B cell (primary cell): ENCODE data around the gene TBR1. TPM values are rescaled to one million over a fixed set of nuclear protein-coding genes. Genes with fewer than 3 reads are reported as not detected.
A peak's percentile ranks its signal among the peaks of the same experiment; 100 is the strongest.

Experiments
- ATAC-seq: fragments of 200-7000 bp; cut with Tn5 transposase; one replicate; pipeline ENCODE4 v1.10.0; 2021; ENCODE audit warnings: low read depth, mild to moderate bottlenecking, moderate number of reproducible peaks, moderate library complexity
- CTCF ChIA-PET: fragments of 350-600 bp; sonication (Branson Sonifier 250); formaldehyde crosslinking; loops from one replicate; lab custom pipeline; 2021; ENCODE audit warnings: antibody characterized with exemption, inconsistent platforms; lab: Charles Lee
- POLR2A ChIA-PET: fragments of 350-600 bp; sonication (Branson Sonifier 250); formaldehyde crosslinking; loops from one replicate; lab custom pipeline; 2021; ENCODE audit warnings: antibody characterized with exemption; lab: Charles Lee
- DNase-seq: peaks from one replicate; pipeline ENCODE4 v3.0.0; 2013
- H2AFZ ChIP-seq: 2 replicates; pipeline ENCODE4 v1.6.1; 2012; ENCODE audit warnings: mild to moderate bottlenecking, low read depth, low read length; ENCODE audit not compliant: insufficient read depth, poor library complexity, severe bottlenecking
- H3K27ac ChIP-seq, 2 donors: 1 replicate in 1 of 2; 2 replicates in 1 of 2; pipeline ENCODE4 v1.5.1; 2012 to 2013; ENCODE audit warnings: low read length in 2 of 2, mild to moderate bottlenecking in 2 of 2, moderate library complexity in 1 of 2
- H3K27me3 ChIP-seq, 4 experiments: fragments of 200-600 bp in 1 of 4; sonication (generic) in 1 of 4; replicated peaks in 1 of 4; 1 replicate in 2 of 4; 2 replicates in 2 of 4; pipeline versions ENCODE4 v1.6.1 to v1.7.0; 2013 to 2016; ENCODE audit warnings: low read length in 3 of 4, mild to moderate bottlenecking in 2 of 4, mixed read lengths in 1 of 4, moderate library complexity in 1 of 4; ENCODE audit not compliant: insufficient read depth in 4 of 4, control insufficient read depth in 3 of 4; ENCODE audit errors: control extremely low read depth in 1 of 4
- H3K36me3 ChIP-seq, 2 experiments: replicated peaks in 1 of 2; 1 replicate in 1 of 2; 2 replicates in 1 of 2; pipeline versions ENCODE4 v1.6.1 to v1.7.1; 2013; ENCODE audit warnings: low read length in 1 of 2; ENCODE audit not compliant: insufficient read depth in 2 of 2, control insufficient read depth in 1 of 2; ENCODE audit errors: control extremely low read depth in 1 of 2, extremely low read depth in 1 of 2
- H3K4me1 ChIP-seq, 2 donors: fragments of 200-600 bp in 1 of 2; sonication (generic) in 1 of 2; 1 replicate in 1 of 2; 2 replicates in 1 of 2; pipeline versions ENCODE4 v1.5.1 to v1.6.1; 2013 to 2017; ENCODE audit warnings: low read length in 2 of 2; ENCODE audit not compliant: control insufficient read depth in 2 of 2, insufficient read depth in 2 of 2
- H3K4me2 ChIP-seq: replicated peaks from 2 replicates; pipeline ENCODE3; 2012; ENCODE audit warnings: mild to moderate bottlenecking, low read depth, low read length; ENCODE audit not compliant: poor library complexity, severe bottlenecking
- H3K4me3 ChIP-seq, 5 experiments: fragments of 200-600 bp in 1 of 5; sonication (generic) in 1 of 5; 1 replicate in 3 of 5; 2 replicates in 2 of 5; pipeline versions ENCODE4 v1.5.1 to v1.7.0; 2011 to 2016; ENCODE audit warnings: low read length in 4 of 5, mild to moderate bottlenecking in 4 of 5, low read depth in 2 of 5, control low read depth in 1 of 5, moderate library complexity in 1 of 5; ENCODE audit not compliant: insufficient read depth in 1 of 5; ENCODE audit errors: control extremely low read depth in 1 of 5, extremely low read depth in 1 of 5
- H3K79me2 ChIP-seq: fragments of 200-600 bp; sonication (generic); one replicate; pipeline ENCODE4 v1.6.0; 2016; ENCODE audit warnings: low read length; ENCODE audit not compliant: control insufficient read depth, insufficient read depth
- H3K9ac ChIP-seq: fragments of 200-600 bp; sonication (generic); 2 replicates; pipeline ENCODE4 v1.6.1; 2017; ENCODE audit warnings: mild to moderate bottlenecking, low read length, moderate library complexity
- H3K9me3 ChIP-seq, 3 donors: one replicate each; pipeline versions ENCODE4 v1.6.1 to v1.7.1; 2013; ENCODE audit warnings: low read length in 2 of 3; ENCODE audit not compliant: control insufficient read depth in 2 of 3, insufficient read depth in 1 of 3; ENCODE audit errors: control extremely low read depth in 1 of 3
- H4K20me1 ChIP-seq: 2 replicates; pipeline ENCODE4 v1.6.0; 2012; ENCODE audit warnings: mild to moderate bottlenecking, low read length; ENCODE audit not compliant: insufficient read depth, control insufficient read depth, poor library complexity, severe bottlenecking
- H3K27ac Mint-ChIP-seq: one replicate; pipeline ENCODE4 v1.8.0; 2021; ENCODE audit warnings: mixed read lengths
- H3K27me3 Mint-ChIP-seq: one replicate; pipeline ENCODE4 v1.8.0; 2021; ENCODE audit warnings: mixed read lengths
- H3K4me1 Mint-ChIP-seq: one replicate; pipeline ENCODE4 v1.8.0; 2021; ENCODE audit warnings: mixed read lengths
- H3K4me3 Mint-ChIP-seq: one replicate; pipeline ENCODE4 v1.8.0; 2021; ENCODE audit warnings: mixed read lengths
- H3K9me3 Mint-ChIP-seq: one replicate; pipeline ENCODE4 v1.8.0; 2022; ENCODE audit warnings: mixed read lengths; ENCODE audit not compliant: insufficient read depth
- EZH2 ChIP-seq: IDR thresholded peaks from 2 replicates; pipeline ENCODE4 v1.6.1; 2012; ENCODE audit warnings: borderline replicate concordance, low read depth, mild to moderate bottlenecking, moderate library complexity, low read length; ENCODE audit not compliant: insufficient read depth, poor library complexity, severe bottlenecking
- WGBS: methylation state at CpG from one replicate; pipeline ENCODE4 v1.1.5; 2013; ENCODE audit warnings: missing lambda C conversion rate; ENCODE audit not compliant: insufficient coverage; 5-methylcytosine and 5-hydroxymethylcytosine counted together
- intact Hi-C: fragments of 100-400 bp; cut with micrococcal nuclease; formaldehyde crosslinking; loops from one replicate; pipeline ENCODE4 v1.10.0; 2022
- polyA plus RNA-seq: library from polyadenylated mRNA; depleted of rRNA; stranded (reverse); fragments of >200 nt; gene quantifications from 2 replicates; pipeline ENCODE4 v1.2.3, GENCODE V29; 2012
- total RNA-seq, 2 donors: library from RNA; stranded (reverse); fragments of 120-200 nt in 1 of 2; gene quantifications; 1 replicate in 1 of 2; 2 replicates in 1 of 2; pipeline versions ENCODE4 v1.2.3 to v1.2.4, GENCODE V29; 2013 to 2022
- TF ChIP-seq, protein P1 (sequence below): fragments of 200-600 bp; IDR thresholded peaks from one replicate; pipeline ENCODE4 v1.8.0; 2022; ENCODE audit warnings: antibody characterized with exemption, mild to moderate bottlenecking

The TBR1 gene
- total and polyA plus RNA-seq, 2 donors (not counting 1 experiment from before 2014, with no cell fraction given): not detected

DNA sequence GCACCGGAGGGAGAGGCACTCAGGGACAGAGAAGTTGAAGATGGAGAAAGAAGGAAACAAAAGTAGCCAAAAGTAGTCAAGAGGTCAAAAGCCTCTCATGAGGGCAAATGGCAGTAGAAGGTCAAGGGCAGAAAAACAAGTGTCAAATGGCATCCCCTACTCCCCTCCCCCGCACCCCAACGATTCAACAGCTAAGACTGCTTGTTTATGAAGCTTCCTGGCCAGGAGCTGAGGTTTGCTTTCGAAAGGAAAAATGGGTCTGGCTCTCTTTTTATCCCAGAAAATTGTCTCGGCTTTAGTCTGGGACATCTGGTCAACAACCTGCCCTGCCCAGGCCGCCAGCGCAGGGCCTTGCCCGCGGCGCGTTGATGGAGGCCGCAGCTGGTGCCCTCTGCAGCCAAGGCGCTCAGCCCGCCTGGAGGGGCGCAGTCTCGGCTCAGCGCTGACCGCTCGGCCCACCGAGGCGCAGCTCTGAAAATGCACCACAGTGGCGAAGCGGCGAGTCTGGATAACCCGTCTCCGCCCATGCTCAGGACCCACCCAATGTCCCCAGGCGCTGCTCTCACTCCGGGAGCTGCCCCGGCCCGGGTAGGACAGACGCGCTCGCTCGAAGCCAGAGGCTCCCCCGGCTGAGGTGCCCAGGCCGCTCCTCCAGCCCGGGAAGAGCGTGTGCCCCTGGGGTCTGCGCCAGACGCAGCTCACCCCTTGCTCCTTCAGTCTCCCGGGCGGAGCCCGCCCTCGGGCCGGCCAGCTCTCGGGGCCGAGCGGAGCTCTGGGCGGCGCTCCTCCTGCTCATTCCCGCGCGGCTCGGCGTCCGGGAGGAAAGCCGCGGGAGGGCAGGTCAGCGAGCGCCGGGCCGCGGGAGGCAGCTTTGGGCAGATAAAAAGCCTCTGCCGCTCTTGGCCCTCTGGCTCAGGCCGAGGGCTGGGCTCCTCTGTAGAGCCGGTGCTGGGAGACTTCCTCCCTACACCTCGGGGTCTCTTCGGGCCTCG is 1.8 kb upstream of the TBR1 start:
- H3K27me3 ChIP-seq: peaks cover 0 to 59% (median 44%) of the 10 kb centered on the region in 4 experiments

More for the DNA sequence above, 1.8 kb upstream of the TBR1 start:
- H3K27me3 Mint-ChIP-seq: peaks cover 50% of the 10 kb centered on the region
- DNase-seq: peak; percentile 46
- intact Hi-C loops: no loop called here
- no peak overlapping the region for H3K27ac Mint-ChIP-seq
- H3K4me1 Mint-ChIP-seq: peaks cover 51% of the 10 kb centered on the region
- Histone ChIP-seq H3K9ac (peak overlapping the region; percentile 52), H3K4me2 (peak overlapping the region; percentile 81), H3K36me3 (peaks cover 0 to 1% of the 10 kb centered on the region in 2 experiments), H2AFZ (peak overlapping the region; percentile 39), H4K20me1 (no peaks in the 10 kb centered on the region), H3K4me3 (peak overlapping the region in 4 of 5 experiments; percentile 26 to 51 (median 44)), H3K27ac (peak overlapping the region in 1 of 2 donors; percentile 6), H3K9me3 (peaks cover 0 to 17% (median 0%) of the 10 kb centered on the region in 3 donors), H3K79me2 (no peaks in the 10 kb centered on the region), H3K4me1 (peaks cover 52 to 54% of the 10 kb centered on the region in 2 donors)
- ATAC-seq: peak; percentile 56
- H3K9me3 Mint-ChIP-seq: no peaks in the 10 kb centered on the region
- 4% methylated on average over 65 of the region's 69 CpGs for WGBS
- ChIA-PET CTCF (no interaction called here), POLR2A (no interaction called here)
- peak overlapping the region; percentile 85 for H3K4me3 Mint-ChIP-seq
- TF ChIP-seq EZH2: peak; percentile 22
- TF ChIP-seq, protein P1, sequence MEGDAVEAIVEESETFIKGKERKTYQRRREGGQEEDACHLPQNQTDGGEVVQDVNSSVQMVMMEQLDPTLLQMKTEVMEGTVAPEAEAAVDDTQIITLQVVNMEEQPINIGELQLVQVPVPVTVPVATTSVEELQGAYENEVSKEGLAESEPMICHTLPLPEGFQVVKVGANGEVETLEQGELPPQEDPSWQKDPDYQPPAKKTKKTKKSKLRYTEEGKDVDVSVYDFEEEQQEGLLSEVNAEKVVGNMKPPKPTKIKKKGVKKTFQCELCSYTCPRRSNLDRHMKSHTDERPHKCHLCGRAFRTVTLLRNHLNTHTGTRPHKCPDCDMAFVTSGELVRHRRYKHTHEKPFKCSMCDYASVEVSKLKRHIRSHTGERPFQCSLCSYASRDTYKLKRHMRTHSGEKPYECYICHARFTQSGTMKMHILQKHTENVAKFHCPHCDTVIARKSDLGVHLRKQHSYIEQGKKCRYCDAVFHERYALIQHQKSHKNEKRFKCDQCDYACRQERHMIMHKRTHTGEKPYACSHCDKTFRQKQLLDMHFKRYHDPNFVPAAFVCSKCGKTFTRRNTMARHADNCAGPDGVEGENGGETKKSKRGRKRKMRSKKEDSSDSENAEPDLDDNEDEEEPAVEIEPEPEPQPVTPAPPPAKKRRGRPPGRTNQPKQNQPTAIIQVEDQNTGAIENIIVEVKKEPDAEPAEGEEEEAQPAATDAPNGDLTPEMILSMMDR: no peak
